Left hindlimb (tissue), 1 donor: Measurements from ENCODE around the gene NBEA.
A peak's percentile ranks its signal among the peaks of the same experiment; 100 is the strongest.
"Not testable (repeated sequence)": the region's sequence is repeated elsewhere in the genome, so short reads cannot be mapped to it uniquely, and the experiment has no call there.

Source experiments
- DNase-seq: peaks from one replicate; pipeline ENCODE4 v3.0.0-alpha.2; 2018

Gene NBEA

DNA sequence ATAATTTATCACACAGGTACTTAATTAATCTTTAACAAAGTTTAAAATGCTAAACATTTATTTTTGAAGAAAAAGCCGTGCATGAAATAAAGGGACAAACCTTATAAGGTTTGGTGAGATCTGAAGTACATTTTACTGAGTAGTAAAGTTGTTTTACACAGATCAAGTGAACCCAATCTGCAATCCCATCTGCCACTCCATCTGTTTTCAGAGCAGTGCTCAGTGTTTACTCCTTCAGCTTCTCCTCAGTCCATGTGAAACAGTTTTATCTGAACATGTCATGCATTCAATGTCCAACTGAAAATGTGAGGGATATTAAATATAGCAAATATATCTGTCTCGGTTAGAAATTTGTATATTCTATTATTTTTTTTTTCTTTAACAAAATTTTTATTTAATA, 367.6 kb downstream of the NBEA start:
- DNase-seq = no peak

DNA sequence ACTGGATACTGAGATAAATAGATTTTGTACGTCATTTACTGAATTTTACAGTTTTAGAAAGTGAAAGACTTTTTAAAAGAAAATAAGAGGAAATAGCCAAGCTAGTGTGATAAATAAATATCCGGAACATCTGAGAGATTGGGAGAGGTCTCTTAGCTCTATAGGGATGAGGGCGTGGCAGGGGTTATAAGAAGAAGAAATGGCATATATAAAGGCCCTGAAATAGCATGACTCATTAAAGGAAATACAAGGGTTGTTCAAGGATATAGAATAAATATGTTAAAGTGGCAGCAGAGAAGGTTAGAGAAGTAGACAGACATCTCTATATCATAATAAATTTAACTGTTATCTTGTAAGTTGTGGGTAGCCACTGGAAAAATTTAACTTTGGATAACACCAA, 390.1 kb downstream of the NBEA start:
- DNase-seq = no peak

DNA sequence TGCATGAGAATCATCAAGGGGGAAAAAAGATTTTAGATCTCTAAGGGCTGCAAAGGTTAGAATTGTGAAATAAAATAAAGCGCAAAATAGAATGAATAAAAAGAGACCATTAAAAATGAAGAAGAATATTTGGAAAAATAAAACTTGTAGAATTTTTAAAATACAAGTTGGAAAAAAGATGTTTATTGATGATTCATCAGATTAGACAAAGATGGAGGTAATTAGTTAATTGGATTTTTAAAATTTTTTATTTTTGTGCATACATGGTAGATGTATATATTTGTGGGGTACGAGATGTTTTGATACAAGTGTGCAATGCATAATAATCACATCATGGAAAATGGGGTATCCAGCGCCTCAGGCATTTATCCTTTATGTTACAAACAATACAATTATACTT, 391.1 kb downstream of the NBEA start:
- no peak for DNase-seq

DNA sequence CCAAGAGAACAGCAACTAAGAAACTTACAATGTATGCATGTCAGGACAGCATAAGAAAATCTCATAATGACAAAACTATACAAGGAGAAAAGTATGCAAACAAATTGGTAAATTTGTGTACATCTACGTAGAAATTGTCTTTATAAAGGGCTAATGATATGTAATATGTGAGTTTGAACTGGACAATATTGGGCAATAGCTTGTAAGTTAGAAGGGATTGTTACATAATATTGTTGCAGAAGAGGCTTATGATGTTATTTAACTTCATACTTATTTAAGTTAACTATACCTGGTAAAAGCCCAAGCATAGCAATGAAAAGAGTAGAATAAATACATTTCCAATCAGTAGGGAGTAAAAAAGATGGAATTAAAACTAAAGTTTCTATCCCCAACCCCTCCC, 400.4 kb downstream of the NBEA start:
- no peak for DNase-seq

DNA sequence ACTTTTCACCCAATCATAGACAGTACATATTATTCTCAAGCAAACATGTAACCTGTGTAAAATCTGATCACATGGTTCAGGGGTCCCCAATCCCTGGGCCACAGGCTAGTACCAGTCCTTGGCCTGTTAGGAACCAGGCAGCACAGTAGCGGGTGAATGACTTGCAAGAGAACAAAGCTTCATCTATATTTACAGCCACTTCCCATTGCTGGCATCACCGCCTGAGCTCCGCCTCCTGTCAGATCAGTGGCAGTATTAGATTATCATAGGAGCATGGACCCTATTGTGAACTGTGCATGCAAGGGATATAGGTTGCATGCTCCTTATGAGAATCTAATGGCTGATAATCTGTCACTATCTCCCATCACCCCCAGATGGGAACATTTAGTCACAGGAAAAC, 401.3 kb downstream of the NBEA start:
- DNase-seq = no peak

DNA sequence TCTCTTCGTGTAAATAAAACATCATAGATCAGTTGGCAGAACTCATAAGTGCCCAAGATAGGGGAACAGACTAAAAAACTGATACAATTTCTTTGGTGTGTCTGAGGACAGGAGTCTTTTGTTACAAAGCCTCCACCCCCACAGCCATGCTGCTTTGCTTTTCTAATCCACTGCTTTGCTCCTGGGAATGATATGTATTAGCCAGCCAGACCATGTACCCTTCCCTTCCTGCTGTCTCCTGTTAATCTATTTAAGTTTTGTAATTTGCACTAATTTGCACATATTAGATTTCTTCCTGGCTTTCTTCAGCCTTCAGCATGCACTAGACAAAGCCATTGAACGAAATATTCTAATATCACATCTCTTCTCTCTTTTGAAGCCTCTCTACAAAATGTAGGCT, 403.9 kb downstream of the NBEA start:
- no peak for DNase-seq

DNA sequence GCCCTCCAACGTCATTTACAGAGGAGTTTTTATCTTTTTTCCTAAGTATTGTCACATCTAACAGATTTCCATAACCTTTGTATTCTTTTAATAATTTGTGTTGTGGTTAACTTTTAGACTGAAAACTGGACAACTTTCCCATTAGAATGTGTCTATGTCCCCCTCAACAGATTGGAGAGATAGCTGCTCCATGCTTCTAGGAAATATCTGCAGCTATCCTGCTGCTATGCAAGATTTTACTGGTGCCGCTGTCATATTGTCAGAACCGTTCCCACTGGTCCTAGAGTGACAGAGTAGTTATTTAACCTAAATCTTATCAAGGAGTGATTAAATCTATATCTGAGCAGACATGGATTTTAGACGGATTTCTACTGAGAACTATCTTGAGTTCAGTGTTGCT, 404.4 kb downstream of the NBEA start:
- no peak for DNase-seq

DNA sequence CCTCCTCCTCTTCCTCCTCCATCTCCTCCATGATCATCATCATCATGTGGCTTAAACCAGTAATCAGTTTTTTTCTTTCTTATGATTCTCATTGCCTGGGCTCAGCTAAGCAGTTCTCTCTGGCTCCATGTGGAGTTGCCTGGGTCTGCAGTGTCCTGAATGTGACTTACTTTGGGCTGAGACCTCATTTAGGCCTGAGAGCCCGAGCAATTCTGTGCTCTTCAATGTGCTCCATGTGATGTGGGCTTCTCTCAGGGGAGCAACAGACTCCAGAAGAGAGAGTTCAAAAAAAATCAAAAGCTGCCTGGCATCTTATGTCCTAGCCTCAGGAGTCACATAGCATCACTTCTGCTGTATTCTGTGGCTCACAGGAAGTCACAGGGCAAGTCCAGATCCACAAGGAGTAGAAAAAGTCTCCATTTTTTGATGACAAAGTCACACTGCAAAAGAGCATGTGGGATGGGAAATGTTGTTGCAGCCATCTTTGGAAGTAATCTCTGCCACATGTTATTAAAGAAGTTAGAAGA, 405.7 kb downstream of the NBEA start:
- DNase-seq = no peak

DNA sequence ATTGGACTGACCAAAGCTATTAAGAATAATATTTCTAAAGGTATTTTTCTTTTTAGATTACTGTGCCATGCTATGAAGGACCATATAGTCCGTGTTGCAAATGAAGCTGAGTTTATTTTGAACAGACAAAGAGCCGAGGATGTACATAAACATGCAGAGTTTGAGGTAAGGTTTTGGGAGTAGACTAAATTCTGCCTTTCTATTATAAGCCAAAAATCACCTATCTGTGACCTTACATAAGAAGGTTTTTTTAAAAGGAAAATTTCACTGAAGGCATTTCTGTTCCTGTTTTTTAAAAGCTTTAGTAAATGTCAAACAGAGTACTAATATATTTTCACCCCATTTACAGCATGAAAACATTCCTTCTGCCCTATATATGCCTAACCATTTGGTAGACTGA, 407.0 kb downstream of the NBEA start:
- DNase-seq = no peak

DNA sequence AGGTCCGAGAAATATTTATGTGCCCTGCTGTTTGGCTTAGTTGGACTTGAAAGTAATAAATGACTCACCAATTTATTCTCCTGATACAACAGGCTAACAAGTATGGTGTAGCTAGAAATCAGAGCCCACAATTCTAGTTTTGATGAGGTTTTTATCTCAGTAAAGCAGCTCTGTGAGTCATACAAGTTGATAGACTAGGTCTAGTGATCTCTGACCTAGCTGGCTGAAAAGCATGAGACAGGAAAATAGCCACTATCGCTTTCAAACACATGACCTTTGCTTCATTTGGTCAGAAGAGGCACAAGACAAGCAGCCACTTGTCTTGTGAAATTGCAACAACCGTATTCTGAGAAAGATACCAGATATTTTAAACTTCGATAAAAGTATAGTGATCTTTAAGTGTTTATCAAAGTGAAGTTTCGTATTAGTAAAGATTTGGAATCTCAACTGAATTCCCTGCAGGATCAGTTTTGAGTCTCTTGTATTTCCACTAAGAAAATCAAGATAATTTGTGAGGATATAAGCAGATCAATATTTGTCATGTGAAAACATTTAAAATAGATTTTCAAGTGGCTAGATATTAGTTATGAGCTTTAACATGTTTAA, 407.7 kb downstream of the NBEA start:
- DNase-seq = no peak

DNA sequence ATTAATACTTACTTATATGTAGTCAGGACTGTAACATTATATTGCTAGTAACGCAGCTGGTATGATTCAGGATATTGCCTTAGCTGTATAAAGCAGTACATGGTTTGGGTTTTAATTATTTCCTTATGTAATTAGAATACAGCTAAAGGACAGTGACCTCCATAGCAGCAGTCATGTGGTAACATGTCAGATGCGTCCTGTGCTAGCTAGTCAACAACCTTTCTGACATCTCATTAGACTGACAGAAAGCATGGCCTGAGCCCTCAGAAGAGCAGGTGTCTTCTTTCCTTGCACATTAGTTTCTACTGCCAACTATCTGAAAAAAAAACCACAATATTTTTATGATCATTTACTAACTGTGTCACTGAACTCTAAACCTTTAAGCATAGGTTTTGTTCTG, 412.2 kb downstream of the NBEA start:
- no peak for DNase-seq

DNA sequence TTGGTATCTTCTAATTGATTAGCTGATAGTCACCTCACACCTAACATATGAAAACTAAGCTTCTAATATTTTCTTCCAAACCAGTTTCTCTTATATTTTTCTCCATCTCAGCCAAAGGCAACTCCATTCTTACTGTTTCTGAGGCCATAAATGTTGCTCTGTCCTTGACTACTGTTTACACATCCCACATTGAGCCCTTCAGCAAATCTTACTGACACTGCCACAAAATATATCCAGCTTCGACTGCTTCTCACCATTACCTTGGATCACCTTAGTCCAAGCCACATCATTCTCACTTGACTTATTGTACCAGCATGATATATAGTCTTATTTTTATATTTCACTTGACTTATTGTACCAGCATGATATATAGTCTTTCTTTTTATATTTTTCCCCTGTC, 412.8 kb downstream of the NBEA start:
- no peak for DNase-seq

DNA sequence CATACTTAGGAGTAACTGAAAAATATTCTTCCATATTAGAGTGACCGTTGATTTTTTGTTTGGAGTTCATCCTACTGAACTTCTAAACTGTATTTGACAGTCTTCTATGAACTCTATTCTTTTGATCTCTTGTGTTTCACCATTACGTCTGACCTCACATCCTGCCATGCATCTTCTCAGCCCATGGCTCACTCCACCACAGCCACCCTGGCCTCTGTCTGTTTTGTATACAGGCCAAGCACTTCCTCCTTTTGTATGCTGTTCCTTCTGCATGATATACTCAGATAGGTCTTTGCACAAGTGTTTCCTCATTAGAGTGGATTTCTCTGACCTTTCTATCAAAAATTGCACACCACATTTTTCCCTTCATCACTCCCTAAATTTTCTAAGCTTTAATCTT, 414.5 kb downstream of the NBEA start:
- no peak for DNase-seq

DNA sequence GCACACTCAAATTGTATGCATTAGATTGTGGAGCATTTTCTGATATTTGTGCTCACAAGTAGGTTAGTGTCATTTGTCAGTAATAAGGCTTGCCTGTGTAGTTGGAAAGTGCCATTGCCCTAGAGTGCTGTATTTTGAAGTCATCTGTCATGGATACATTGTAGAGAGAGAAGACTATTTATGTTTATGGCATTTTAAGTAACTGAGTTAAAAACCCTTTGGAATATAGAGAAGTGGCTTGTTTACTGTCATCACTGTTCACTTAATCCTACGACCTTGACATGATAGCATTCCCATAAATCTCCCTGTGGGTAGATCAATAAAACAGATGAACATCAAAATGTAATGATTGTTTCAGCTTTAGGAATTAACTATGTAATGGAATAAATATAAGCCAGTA, 423.8 kb downstream of the NBEA start:
- no peak for DNase-seq

DNA sequence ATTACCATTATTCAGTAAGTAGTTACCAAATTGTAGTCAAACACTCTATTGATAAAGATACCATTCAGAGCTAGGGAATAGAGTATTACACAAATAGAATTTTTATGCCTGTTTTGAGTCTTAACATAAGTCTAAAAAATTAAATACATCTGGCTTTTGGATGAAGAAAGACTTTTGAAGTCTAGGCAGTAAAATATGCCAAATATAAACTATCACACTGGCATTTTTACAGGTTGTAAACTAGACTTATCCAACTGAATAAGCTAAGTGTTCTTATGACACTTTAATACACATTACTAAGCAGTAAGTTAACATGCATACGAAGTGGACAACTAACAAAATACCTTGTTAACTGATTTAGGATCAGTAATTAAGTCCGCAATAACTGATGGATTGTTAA, 425.5 kb downstream of the NBEA start:
- DNase-seq = no peak

DNA sequence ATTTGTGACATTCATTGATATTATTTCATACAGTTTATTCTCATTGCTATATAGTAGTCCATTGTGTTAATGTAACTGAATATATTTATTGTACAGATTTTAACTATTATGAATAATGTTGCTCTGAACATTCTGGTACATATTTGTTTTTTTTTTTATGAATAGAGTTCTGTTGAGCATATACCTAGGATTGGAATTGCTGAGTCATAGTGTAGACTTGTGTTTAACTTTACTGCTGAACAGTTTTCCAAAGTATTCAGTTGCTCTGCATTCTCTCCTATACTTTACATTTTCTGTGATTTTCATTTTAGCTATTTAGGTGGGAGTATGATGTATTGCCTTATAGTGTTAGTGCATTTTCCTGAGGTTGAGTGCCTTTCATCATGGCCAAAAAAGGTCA, 436.9 kb downstream of the NBEA start:
- no peak for DNase-seq

DNA sequence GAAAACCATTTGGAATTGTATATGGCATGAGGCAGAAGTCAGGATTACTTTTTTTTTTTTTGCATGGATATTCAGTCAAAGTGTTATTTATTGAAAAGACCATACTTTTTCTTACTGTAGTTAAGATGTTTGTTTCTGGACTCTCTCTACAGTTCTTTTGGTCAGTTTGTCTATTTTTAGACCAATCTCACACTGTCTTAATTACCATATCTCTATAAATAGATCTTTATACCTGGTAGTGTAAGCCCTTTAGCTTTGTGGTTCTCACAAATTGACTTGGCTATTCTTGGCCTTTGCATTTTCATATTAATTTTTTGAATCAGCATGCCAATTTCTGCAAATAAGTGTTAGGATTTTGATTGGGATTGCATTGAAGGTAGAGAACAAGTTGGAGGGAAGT, 437.6 kb downstream of the NBEA start:
- DNase-seq = no peak

DNA sequence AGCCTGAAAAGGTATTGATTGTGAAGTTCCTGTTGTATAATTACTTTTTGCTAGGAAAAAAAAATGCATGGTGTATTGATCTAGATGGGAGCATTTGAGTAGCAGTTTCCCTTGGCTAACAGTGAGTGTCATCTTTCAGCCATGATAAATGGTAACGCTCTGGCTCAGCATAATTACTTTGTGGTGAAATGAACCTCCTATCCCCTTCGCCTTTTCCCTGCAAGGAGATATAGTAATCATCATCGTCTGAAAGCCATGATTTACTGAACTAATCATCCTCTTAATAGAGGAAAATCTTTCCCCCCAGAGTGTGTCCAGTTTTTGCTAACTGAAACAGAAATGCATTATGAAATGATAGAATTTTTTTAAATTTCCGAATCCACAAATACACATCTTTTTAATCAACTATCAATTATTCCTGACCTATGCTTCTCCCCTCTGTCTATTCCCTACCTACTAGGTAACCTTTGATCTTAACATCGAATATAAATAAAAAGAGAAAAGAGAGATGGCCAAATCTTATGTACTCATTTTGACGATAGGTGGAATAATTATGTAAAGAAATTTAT, 445.7 kb downstream of the NBEA start:
- DNase-seq = no peak

DNA sequence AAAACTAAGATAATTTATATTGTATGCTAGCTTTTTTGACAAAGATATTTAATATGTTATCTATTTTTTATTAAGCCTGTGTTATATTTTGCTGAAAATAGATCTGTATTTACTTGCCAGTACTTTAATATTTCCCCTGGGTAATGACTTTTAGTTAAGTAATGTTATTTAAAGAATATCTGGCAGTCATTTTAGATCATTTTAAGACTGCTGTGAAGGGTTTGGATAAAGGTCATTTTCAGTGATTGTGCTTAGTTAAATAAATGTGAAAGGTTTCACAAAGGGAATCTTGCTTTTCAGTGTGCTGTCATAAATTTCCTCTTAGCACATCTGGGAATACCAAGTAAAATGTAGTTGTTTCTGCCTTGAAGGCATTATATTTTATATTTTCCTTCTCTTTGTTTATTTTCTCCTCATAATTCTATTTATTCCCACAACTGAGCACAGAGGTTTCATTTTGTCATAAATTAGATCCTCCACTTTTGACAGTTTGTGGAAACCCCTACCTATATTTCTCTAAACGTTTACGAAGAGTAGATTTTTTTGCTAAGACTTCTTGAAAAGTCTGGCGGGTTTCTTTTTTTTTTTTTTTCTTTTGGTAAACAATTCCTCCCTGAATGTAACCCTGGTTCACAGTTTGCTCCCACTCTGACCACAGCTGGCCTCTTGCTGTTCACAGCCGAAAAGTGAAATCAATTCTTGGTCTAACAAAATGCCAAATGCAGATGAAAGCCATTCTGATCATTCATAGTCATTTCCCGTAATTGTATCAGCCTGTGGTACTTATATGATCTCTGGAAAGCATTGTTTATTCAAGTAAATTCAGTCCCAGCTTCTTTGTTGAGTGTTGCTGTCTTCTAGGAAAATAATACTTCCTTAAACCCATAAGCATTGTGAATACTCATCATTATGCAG, 446.6 kb downstream of the NBEA start:
- DNase-seq = peak; percentile 28

DNA sequence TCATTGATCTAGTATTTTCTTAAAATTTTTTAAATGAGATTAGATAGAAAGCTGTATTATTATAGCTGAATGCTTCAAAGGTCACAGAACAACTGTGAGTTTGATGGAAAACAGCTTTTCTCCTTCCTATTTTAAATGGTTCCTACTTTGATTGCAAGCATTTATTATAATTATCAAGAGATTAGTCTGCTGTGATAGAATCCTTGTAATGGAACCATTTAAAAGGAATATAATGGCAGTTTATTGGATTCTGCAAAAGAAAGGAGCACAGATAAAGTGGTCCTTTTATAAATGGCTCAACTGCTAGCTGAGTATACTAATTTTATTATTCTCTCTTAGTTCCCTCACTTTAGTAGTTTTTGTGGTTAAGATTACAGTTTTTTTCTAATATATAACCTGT, 447.5 kb downstream of the NBEA start:
- no peak for DNase-seq

DNA sequence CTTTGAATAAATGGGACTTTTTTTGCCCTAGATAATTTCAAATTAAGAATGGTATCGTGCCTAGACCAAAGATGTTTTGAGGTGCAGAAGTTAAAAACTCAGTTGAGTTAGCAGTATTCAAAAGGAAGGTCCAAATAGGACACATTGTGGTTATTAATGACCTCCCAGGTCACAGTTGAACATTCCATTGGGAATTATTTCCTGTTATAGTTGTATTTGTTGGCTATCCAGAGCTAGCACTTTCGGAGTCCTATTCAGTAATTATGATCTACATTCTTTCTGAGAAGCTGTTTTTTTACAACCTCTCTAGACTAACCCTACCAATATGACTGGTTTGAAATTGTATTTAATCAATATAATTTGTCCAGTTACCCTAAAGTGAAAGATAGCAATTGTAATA, 450.7 kb downstream of the NBEA start:
- DNase-seq = no peak

DNA sequence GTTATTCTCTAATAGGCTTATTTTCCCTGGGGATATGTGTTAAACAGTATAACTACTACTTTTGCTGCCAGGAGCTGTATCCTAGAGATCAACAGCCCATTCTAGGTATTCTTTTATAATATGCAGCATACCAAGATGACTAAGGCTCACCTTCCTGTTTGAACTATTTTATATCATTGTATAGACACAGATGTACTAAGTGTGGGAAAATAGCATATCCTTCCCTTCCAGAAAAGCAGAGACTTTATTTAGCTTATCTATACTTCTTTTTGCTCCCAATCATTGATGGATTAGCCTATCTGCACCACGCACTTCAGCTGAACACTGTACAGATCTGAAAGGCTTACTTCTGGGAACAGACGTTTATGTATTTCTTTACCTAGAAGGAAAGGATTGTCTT, 451.8 kb downstream of the NBEA start:
- no peak for DNase-seq

DNA sequence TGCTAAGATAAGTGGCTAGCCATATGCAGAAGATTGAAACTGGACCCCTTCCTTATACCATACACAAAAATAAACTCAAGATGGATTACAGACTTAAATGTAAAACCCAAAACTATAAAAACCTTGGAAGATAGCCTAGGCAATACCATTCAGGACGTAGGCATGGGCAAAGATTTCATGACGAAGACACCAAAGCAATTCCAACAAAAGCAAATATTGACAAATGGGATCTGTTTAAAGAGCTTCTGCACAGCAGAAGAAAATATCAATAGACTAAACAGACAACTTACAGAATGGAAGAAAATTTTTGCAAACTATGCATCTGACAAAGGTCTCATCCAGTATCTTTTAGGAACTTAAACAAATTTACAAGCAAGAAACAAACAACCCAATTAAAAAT, 466.2 kb downstream of the NBEA start:
- DNase-seq = not testable (repeated sequence)

DNA sequence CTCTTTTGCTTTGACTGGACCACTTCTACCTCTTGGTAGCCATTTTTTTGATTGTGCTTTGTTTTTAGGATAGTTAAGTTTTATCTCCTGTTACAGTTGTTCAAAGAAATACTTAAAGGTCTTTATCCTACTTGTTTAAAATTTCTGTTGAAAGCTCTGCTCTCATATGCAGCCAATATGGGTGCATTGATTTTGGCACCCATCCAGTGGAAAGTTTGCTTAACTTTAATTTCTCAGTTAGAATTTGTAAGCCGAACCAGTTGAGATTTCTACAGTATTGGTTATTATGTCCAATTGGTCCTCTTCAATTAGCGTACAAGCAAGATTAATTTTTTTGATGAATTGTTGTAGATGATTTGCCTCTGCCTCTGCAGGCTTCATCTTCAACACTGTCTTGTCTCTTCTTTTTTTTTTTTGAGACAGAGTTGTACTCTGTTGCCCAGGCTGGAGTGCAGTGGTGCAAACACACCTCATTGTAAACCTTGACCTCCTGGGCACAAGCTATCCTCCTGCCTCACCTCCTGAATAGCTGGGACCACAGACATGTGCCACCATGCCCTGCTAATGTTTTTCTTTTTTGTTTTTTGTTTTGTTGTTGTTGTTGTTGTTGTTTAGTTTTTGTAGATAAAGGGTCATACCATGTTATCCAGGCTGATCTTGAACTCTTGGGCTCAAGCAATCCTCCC, 469.1 kb downstream of the NBEA start:
- DNase-seq = no peak
